GM19438 (cell line): ENCODE data around the gene ADAMTS16.

Experiments used
- ATAC-seq: cut with Tn5 transposase; IDR thresholded peaks from one replicate; pipeline ENCODE4 v1.9.1; 2021; ENCODE audit warnings: low read depth; ENCODE audit not compliant: unreplicated experiment

ADAMTS16 gene

GRCh38 chr5:5367739-5368138 is 227.6 kb downstream of the ADAMTS16 start:
- no peak for ATAC-seq

GRCh38 chr5:5369051-5369605 is 229.0 kb downstream of the ADAMTS16 start:
- ATAC-seq: no peak
